DMS153 treated with DMSO at 0.1 percent for 48 hours (cell line): ENCODE measurements around the gene GLTPD2.
"Not testable (repeated sequence)": the region's sequence is repeated elsewhere in the genome, so short reads cannot be mapped to it uniquely, and the experiment has no call there.

Source experiments
- DNase-seq: peaks from one replicate; lab custom pipeline; 2025; ENCODE audit not compliant: unreplicated experiment; lab: John Stamatoyannopoulos, UW

GLTPD2 gene

DNA sequence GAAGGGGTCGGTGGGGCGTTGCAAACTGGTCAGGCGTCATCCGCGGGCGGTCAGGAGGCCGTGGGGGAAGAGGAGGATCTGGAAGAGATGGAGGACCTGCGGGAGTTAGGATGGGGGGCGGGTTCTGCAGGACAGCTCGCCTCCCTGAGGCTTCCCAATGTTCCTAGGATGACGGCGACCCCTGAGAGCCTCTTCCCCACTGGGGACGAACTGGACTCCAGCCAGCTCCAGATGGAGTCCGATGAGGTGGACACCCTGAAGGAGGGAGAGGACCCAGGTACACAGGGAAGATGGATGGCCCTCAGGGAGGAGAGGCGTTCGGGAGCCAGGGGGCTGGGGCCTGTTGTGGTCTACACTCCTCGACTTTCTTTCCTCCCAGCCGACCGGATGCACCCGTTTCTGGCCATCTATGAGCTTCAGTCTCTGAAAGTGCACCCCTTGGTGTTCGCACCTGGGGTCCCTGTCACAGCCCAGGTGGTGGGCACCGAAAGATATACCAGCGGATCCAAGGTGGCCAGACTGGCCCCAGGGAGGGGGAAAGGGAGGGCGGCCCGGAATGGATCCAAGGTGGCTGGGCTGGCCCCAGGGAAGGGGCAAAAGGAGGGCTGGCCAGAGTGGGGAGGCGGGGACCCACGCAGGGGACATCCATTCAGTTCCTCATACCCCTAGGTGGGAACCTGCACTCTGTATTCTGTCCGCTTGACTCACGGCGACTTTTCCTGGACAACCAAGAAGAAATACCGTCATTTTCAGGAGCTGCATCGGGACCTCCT is 19.0 kb downstream of the GLTPD2 start:
- DNase-seq, result no peak

DNA sequence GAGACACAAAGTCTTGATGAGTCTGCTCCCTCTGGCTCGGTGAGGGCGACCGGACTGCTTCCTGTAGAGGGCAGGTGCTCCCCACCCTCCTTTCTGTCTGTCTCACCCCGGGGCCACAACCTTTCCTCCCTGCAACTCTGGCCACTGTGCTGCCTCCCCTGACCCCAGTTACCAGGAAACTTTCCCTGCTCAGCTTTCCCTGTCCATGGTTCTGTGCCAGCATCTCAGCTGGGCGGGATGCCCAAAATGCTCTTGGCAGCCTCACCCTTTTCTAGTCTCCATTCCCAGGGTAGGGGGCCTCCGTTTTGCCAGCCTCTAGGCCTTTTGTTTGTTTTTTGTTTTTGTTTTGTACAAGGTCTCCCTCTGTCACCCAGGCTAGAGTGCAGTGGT is 19.6 kb downstream of the GLTPD2 start:
- no peak for DNase-seq

DNA sequence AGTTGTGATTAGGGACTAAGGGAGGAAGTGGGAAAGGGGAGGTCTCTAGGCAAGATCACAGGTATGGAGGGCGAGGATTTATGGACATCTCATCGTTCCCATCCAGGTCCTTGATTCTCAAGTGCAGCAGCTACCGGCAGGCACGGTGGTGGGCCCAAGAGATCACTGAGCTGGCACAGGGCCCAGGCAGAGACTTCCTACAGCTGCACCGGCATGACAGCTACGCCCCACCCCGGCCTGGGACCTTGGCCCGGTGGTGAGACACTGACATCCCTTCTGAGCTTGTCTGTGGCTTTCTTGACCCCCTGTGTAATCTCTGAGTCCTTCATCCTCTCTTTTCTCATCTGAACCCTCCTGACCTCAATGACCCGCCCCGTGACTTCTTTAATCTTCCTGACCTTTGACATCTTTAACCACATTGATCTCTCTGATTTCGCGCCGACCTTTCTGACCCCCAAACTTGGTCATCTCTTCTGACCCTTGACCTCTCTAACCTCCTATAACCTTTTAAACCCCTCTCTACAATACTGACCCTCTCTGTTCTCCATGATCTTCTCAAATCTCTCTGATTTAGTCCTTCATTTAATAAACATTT is 22.0 kb downstream of the GLTPD2 start:
- DNase-seq, result no peak

DNA sequence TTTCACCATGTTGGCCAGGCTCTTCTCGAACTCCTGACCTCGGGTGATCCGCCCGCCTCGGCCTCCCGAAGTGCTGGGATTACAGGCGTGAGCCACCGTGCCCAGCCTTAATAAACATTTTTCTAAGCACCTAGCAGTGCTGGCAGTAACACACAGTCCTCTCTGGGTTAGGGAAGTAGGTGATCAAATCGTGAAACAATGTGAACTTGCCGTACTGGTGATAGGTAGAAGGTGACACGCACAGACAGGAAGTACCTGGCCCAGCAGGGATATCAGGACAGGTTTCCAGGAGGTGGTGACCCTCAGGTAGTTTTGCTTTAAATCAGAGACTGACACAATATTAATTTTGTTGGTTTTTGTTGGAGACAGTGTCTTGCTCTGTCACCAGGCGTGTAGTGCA is 22.7 kb downstream of the GLTPD2 start:
- DNase-seq, result no peak

DNA sequence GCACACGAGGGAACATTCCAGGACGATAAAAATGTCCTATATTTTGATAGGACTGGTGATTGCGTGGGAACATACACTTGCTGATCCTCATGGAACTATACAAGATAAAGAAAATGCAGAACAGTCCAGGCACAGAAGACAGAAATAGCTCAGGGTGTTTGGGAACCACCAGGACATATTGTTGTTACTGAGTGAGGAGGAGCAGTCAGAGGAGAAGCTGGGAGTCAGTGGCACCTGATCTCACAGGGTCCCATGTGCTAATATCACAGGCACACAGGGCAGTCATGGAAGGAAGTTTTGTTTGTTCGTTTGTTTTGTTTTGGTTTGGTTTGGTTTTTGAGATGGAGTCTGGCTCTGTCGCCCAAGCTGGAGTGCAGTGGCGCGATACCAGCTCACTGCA is 23.9 kb downstream of the GLTPD2 start:
- no peak for DNase-seq

DNA sequence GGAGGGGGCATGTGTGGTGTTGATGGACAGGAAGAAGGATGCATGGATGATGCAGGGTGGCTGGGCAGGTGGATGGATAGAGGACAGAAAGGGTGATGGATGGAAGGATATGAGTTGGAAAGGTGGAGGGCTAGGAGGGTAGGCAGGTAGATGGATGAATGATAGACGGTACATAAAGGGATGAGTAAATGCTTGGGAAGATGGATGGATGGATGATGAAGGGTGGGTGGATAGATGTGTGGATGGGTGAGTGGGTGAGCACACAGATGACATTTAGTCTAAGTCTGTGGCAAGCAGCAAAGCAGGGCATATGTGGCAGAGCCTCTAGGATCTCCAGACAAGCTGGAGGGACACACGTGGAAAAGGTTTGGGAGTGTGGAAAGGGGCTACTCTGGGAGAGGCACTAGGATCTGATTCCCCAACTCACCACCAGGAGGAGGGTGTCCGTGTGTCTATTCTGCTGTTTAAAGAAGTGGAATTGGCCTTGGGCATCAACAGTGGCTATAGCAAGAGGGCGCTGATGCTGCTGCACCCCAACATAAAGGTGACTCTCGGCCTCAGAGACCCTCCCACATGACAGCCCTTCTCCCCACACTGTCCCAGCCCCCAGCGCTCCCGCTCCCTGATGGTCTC is 26.4 kb downstream of the GLTPD2 start:
- DNase-seq, result no peak

DNA sequence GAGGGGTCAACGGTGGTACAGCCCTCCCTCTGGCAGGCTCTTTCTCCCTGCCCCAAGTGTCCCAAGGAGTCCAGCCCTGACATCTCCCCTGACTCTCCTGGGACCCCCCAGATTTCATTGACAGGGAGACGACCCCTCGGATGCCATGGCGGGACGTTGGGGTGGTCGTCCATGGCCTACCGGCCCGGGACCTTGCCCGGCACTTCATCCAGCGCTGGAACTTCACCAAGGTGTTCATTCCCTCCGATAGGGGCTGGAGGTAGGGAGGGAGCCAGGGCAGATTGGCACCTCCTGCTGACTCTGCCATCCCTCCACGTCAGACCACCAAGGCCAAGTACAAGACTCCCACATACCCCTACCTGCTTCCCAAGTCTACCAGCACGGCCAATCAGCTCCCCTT is 28.1 kb downstream of the GLTPD2 start:
- no peak for DNase-seq

DNA sequence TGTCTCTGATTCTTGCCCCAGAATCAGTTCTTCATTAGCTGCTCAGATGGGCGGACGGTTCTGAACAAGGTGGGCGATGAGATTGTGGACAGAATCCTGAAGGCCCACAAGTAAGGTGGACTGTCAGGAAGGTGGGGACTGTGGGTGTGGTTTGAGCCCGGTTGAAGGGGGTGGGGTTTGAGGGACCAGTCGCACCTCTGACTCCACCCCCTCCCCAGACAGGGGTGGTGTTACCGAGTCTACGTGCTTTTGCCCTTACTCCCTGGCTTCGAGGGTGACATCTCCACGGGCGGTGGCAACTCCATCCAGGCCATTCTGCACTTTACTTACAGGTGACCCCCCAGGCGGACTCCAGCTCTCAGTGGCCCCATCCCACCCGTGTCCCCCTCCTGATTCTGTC is 29.5 kb downstream of the GLTPD2 start:
- DNase-seq, result no peak

DNA sequence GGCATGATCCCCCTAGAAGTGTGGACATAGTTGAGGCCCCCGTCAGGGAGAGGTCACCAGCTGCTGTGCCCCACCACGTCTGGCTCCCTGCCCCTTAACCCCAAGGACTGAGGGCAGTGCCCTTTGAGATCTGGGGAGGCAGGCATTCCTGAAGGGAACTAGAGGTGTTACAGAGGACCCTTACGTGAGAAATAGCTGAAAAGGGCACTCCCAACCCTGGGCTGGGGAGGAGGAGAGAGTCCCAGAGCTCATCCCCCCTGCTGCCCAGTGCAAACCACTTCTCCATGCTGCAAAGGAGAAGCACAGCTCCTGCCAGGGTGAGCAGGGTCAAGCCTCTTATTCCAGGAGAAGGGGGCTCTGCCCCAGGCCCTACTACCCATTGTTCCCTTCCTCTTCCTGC is 34.1 kb downstream of the GLTPD2 start:
- DNase-seq, result no peak

DNA sequence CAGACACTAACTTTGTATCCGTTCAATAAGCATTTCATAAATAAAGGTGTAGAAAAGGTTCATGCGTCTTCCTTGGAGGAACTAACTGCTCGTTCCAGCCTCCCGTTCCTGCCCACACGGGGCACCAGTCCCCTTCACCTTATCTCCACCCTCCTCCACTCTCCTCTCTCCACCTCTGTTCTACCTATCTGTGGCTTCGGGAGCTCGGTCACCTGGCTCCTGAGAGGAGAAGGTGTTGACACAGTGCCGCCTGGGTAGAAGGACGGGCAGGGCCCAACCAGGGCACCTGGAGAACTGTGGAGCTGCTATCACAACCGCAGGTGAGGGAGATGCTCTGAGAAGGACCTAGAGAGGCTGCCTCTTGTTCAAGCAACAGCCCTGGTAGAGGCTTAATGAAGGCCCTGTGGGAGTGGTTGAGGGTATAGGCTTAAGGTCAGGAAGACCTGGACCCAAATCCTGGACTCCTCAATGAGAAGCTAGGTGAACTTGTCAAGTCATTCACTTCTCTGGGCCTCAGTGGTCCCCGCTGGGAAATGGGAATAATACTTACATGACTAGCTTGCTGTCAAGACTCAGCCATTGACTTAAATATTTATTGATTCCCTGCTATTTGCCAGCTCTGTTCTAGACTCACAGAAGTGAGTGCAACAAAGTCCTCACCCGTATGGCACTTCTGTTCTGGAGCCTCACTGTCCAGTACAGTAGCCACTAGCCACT is 34.8 kb downstream of the GLTPD2 start:
- no peak for DNase-seq

DNA sequence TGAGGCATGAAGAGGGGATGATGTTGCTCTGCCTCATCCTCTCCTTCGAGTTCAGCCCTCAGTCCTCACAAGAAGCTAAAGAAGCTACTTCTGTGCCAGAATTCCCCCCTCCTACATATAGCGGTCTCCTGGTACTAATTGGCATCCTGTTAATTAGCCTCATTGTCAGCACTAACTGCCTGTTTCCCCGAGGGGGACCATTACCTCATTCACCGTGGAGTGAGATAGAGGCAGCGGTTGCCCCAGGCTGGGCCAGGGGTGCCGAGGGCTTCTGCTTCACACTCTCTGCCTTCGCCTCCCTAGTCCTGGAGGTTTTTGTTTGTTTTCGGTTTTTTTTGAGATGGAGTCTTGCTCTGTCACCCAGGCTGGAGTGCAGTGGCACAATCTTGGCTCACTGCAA is 38.6 kb downstream of the GLTPD2 start:
- DNase-seq, result no peak

DNA sequence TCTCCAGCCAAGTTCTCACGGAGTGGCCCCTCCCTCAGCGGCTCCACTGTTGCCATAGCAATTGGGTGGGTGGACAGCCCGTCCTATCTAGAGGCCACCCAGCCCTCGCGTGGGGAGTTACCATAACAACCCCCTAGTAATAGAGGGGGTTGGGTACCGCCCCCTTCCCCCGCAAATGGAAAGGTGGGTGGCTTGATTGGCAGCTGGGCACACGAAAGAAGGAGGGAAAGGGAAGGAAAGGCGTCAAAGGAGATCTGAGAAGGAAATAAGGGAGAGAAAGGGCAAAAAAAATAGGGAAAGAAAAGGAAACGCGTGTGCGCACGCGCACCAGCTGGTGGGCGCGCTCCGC is 44.0 kb downstream of the GLTPD2 start:
- not testable (repeated sequence) for DNase-seq

DNA sequence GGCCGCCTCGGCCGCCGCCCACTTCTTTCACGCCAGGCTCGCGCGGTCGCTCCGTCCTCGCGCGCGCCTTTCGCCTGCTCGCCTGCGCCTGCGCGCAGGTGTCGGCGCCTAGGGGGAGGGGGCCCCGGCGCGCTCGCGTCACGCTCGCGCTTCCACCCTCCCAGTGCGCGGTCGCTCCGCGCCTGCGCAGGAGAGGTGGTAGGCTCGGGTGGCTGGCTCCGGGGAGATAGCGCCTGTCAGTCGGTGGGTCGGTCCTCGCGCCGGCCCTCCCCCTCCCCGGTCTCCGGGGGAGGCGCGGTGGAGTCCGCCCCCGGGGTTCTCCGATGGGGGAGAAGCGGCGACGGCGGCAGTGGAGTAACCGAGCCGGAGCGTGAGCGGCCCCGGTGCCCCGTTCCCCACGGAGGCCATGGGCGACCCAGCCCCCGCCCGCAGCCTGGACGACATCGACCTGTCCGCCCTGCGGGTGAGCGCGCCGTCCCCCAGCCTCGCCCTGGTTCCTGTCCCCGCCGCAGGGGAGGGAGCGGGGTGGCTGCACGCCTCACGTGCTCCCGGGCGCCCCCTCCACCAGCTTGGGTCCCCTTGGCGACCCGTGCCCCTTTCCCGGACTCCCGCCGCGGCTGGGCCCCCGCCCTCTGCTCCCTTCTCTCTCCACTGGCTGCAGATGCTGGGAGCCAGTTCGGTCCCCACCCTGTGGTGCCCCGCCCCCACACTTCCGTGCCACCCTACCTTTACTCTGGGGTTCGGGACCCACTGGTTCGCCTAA is 44.6 kb downstream of the GLTPD2 start, which contains the start of gene MINK1:
MINK1 (plus strand) TSS at position 163 of the 763 bp plus-strand sequence; CDS start at position 407, 244 bp downstream.
- peak; percentile 18 for DNase-seq

DNA sequence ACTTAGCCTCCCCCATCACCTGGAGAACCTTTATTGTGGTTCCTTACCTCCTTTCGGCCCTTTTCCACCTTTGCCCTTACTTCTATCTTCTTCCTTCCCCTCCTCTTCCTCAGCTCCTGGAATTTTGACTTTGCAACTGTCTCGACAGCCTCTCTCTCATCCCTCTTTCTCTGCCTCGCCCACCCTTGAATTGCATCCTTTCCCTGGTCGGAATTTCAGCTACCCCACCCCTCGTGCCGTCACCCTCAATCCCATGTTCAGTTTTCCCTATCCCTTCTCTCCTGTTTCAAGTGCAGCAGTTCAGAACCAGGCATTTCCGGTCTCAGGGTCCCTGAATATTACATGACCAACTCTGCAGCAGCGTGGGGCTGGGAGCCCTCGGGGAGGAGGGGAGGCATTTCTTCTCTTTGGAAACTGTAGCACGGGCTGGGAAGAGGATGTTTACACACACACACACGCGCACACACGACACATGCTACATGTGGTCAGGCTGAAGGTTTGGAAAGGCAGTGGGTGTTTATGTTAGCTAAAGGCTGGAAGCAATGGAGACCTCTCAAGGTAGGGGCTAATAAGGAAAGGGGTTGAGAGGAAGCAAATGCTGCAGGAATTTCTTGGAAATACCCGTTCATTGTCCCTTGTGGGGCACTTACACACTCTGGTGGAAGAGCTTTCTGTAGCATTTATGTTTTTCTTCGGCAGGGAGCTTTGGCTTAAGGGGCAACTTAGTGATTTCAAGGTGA is 45.3 kb downstream of the GLTPD2 start:
- DNase-seq, result no peak

DNA sequence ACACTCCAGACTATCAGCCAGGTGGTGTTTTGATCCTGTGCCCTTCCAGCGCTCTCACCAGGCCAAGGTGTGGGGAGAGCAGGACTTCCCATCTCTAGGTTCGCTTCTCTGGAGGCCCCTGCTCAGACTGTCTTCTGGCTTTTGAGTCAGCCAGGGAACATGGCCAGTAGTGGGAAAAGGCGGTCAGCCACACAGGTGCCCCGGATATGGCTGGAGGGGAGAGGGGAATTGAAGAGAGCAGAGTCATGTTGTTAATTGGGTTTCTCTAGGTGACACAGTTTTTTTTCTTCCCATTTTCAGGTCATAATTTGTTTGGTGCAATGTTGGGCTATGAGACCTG is 45.9 kb downstream of the GLTPD2 start:
- no peak for DNase-seq

DNA sequence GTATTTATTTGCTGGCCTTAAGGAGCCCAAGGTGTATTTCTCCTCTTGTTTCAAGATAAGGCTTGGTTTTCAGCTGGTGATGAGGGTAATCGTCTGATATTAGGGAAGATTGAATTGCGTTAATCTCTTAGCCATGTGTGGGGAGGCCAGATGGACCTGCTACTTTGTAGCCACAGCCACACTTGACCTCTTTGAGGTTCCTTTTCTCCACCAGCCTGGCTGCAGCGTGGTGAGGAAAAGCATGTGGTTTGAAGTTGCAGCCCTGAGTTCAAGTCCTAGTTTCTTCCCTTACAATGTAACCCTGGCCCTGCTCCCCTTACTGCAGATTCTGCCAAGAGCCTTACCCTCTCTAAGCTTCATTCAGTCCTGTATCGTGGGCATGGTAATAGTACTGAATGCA is 47.5 kb downstream of the GLTPD2 start:
- DNase-seq, result no peak

DNA sequence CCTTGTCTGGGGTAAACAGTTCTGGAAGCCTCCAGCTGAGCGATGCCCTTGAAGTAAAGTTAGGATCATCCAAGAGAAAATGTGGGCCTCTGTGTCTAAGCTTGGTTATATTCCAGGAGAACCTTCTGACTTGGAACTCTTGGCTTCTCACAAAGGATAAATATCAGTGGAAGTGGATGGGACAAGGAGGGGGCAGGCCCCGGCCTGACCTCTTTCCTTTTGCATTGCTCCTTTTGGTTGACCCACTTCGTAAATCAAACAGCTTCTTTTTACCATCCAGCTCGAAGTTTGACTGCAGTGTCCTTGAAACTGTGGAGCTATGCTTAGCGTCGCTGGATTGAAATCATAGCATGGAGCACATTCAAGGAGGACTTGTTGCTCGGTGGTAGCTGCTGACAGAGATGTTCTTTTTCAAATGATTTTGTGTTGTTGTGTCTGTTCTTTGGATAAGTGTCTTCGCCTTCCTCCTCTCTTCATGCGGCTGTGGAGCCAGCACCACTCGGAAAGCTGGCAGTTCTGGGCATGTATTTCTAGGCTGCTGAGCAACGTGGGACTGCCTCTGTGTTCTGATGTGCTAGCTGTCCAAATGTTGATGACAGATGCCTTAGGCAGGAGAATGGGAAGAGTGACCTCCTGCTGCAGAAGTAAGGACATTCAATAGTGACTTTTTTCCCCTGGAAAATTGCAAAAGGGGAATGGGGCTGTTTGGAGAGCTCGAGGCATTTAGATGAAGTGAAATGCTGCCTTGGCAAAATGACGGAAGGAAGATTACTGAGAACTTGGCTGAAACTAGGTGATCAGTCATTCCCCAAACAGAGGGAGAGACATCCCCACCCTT is 48.9 kb downstream of the GLTPD2 start:
- no peak for DNase-seq

DNA sequence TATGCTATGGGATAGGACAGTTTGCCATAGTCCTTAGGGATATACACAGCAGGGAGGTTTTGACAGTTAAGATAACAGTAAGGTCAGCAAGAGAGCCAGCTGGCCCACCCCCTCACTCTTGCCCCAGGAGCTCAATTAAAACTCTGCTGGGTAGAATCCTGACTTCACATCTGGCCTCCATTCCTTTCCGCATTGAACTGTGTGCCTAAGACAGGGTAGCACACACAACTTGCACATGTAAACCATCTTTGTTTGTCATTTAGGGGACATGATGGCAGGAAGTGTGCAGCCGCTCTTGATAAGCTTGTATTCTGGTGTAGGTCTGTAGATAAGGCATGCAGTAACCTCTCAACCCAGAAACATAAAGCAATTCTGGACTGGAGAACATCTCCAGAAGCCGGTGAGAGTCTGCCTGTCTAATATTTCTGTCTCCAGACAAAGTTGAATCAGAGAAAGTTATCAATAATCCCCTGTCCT is 49.6 kb downstream of the GLTPD2 start:
- DNase-seq, result no peak

DNA sequence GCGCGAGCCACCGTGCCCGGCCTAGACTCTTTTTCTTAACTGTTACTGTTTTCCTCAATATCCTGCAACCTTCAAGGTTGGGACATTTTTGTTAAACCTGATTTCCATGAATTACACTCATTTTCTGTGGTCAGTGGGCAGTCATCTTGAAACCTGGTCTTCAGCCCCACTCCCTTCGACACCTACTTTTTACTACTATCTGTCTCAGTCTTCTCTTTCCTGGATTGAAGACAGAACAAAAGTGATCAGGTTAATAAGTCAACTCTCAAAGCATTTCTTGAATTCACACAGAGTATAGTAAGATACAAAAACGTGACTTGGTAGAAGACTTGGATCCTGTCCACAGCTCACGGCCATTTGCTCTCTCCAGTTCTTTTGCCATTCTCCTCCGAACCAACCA is 50.5 kb downstream of the GLTPD2 start:
- no peak for DNase-seq
